ENCODE measurements around the gene CCDC170. TPM values are rescaled to one million over a fixed set of nuclear protein-coding genes. Genes with fewer than 3 reads are reported as not detected.
"Not testable (repeated sequence)": the region's sequence is repeated elsewhere in the genome, so short reads cannot be mapped to it uniquely, and the experiment has no call there.

Gene CCDC170
- total RNA-seq, 1 donor from 2014 or later, result 0.38 TPM

- DNase-seq (ENCODE audit: low spot score), result no peak
- intact Hi-C loops (cut with DNase I), result no loop called here
Measured at GRCh38 chr6:151539506-151540268, 45.9 kb downstream of the CCDC170 start.

- intact Hi-C loops (cut with DNase I), result no loop called here
- no peak for DNase-seq (ENCODE audit: low spot score)
Measured at GRCh38 chr6:151544453-151544852, 50.6 kb downstream of the CCDC170 start.

GRCh38 chr6:151544884-151545283, 51.1 kb downstream of the CCDC170 start:
- DNase-seq (ENCODE audit: low spot score); intact Hi-C loops (cut with DNase I): not testable (repeated sequence)

- intact Hi-C loops (cut with DNase I), result no loop called here
- no peak for DNase-seq (ENCODE audit: low spot score)
Measured at GRCh38 chr6:151546941-151547659, 53.3 kb downstream of the CCDC170 start.

- intact Hi-C loops (cut with DNase I), result no loop called here
- DNase-seq (ENCODE audit: low spot score), result no peak
Measured at GRCh38 chr6:151548201-151548600, 54.4 kb downstream of the CCDC170 start.

- DNase-seq (ENCODE audit: low spot score), result no peak
Measured at GRCh38 chr6:151549790-151550189, 56.0 kb downstream of the CCDC170 start.

GRCh38 chr6:151550618-151551017, 56.8 kb downstream of the CCDC170 start:
- DNase-seq (ENCODE audit: low spot score), result no peak
- intact Hi-C loops (cut with DNase I), result no loop called here

More at GRCh38 chr6:151549790-151550189, 56.0 kb downstream of the CCDC170 start:
- intact Hi-C loops (cut with DNase I), result no loop called here

GRCh38 chr6:151551223-151551857, 57.5 kb downstream of the CCDC170 start:
- DNase-seq (ENCODE audit: low spot score), result no peak
- intact Hi-C loops (cut with DNase I), result no loop called here

GRCh38 chr6:151553416-151554165, 59.8 kb downstream of the CCDC170 start:
- DNase-seq (ENCODE audit: low spot score), result no peak
- intact Hi-C loops (cut with DNase I), result no loop called here

GRCh38 chr6:151561238-151561637, 67.4 kb downstream of the CCDC170 start:
- intact Hi-C loops (cut with DNase I), result no loop called here
- DNase-seq (ENCODE audit: low spot score), result no peak

GRCh38 chr6:151564654-151565053, 70.8 kb downstream of the CCDC170 start:
- DNase-seq (ENCODE audit: low spot score), result no peak
- intact Hi-C loops (cut with DNase I), result no loop called here

- no peak for DNase-seq (ENCODE audit: low spot score)
- intact Hi-C loops (cut with DNase I), result no loop called here
Measured at GRCh38 chr6:151565940-151566339, 72.1 kb downstream of the CCDC170 start.

- intact Hi-C loops (cut with DNase I), result no loop called here
- no peak for DNase-seq (ENCODE audit: low spot score)
Measured at GRCh38 chr6:151566557-151566956, 72.7 kb downstream of the CCDC170 start.

GRCh38 chr6:151576633-151577032, 82.8 kb downstream of the CCDC170 start:
- intact Hi-C loops (cut with DNase I), result no loop called here
- no peak for DNase-seq (ENCODE audit: low spot score)

- DNase-seq (ENCODE audit: low spot score), result no peak
- intact Hi-C loops (cut with DNase I), result no loop called here
Measured at GRCh38 chr6:151577257-151577656, 83.4 kb downstream of the CCDC170 start.

- intact Hi-C loops (cut with DNase I), result no loop called here
- DNase-seq (ENCODE audit: low spot score), result no peak
Measured at GRCh38 chr6:151585741-151586140, 91.9 kb downstream of the CCDC170 start.

GRCh38 chr6:151589667-151590066, 95.8 kb downstream of the CCDC170 start:
- intact Hi-C loops (cut with DNase I), result no loop called here
- DNase-seq (ENCODE audit: low spot score), result no peak

GRCh38 chr6:151590742-151591141, 96.9 kb downstream of the CCDC170 start:
- intact Hi-C loops (cut with DNase I), result no loop called here
- DNase-seq (ENCODE audit: low spot score), result no peak

- DNase-seq (ENCODE audit: low spot score), result no peak
- intact Hi-C loops (cut with DNase I), result no loop called here
Measured at GRCh38 chr6:151592449-151593159, 98.8 kb downstream of the CCDC170 start.
